ENCODE results near the gene SHROOM1.
"Not testable (repeated sequence)": the region's sequence is repeated elsewhere in the genome, so short reads cannot be mapped to it uniquely, and the experiment has no call there.

SHROOM1 gene

GRCh38 chr5:132830436-132831094 lies at the start of gene SHROOM1:
TSS of gene SHROOM1 (minus strand) at chr5:132830647. CDS start at chr5:132826140, 4,507 bp downstream.
- peak; percentile 43 to 56 for DNase-seq

GRCh38 chr5:132877938-132878337 lies 47.5 kb upstream of the SHROOM1 start:
- no peak for DNase-seq

- no peak for DNase-seq
These were observed 47.0 kb upstream of the SHROOM1 start for GRCh38 chr5:132877466-132877865.

GRCh38 chr5:132876020-132876759 lies 45.7 kb upstream of the SHROOM1 start:
- DNase-seq: no peak

- DNase-seq: no peak
These were observed 43.5 kb upstream of the SHROOM1 start for GRCh38 chr5:132873930-132874271.

GRCh38 chr5:132873119-132873929 lies 42.9 kb upstream of the SHROOM1 start, which contains the start of gene LEAP2:
TSS of gene LEAP2 (plus strand) at chr5:132873668. CDS start at chr5:132873695, 27 bp downstream.
- DNase-seq: no peak

- no peak for DNase-seq
These were observed 42.3 kb upstream of the SHROOM1 start for GRCh38 chr5:132872788-132873118.

GRCh38 chr5:132871459-132872284 lies 41.2 kb upstream of the SHROOM1 start:
- DNase-seq: no peak

GRCh38 chr5:132870801-132871200 lies 40.4 kb upstream of the SHROOM1 start:
- no peak for DNase-seq

- no peak for DNase-seq
These were observed 38.3 kb upstream of the SHROOM1 start for GRCh38 chr5:132868754-132869153.

- DNase-seq: no peak
These were observed 36.6 kb upstream of the SHROOM1 start for GRCh38 chr5:132867046-132867451.

- DNase-seq: peak; percentile 99 to 100
These were observed 36.0 kb upstream of the SHROOM1 start, which contains the start of the genes GDF9 and UQCRQ for GRCh38 chr5:132866342-132867045. TSS of gene GDF9 (minus strand) at chr5:132866469. CDS start at chr5:132864533, 1,936 bp downstream. TSS of gene UQCRQ (plus strand) at chr5:132866642. CDS start at chr5:132866882, 240 bp downstream.

GRCh38 chr5:132865668-132866341 lies 35.4 kb upstream of the SHROOM1 start:
- DNase-seq: no peak

- DNase-seq: no peak
These were observed 30.3 kb upstream of the SHROOM1 start for GRCh38 chr5:132860742-132861141.

- DNase-seq: no peak
These were observed 29.5 kb upstream of the SHROOM1 start for GRCh38 chr5:132859889-132860437.

GRCh38 chr5:132856011-132856410 lies 25.6 kb upstream of the SHROOM1 start:
- no peak for DNase-seq

- not testable (repeated sequence) for DNase-seq
These were observed 24.5 kb upstream of the SHROOM1 start for GRCh38 chr5:132854992-132855391.

GRCh38 chr5:132854301-132854700 lies 23.9 kb upstream of the SHROOM1 start:
- no peak for DNase-seq

GRCh38 chr5:132853790-132854189 lies 23.3 kb upstream of the SHROOM1 start:
- no peak for DNase-seq

- DNase-seq: no peak
These were observed 22.9 kb upstream of the SHROOM1 start for GRCh38 chr5:132853323-132853722.

GRCh38 chr5:132850066-132850465 lies 19.6 kb upstream of the SHROOM1 start:
- no peak for DNase-seq

All from inflammatory macrophage treated with lipopolysaccharide for 1 hour (primary cell).